ENCODE measurements around the gene WNT3A. TPM values are rescaled to one million over a fixed set of nuclear protein-coding genes. Genes with fewer than 3 reads are reported as not detected.

WNT3A gene
- total RNA-seq, 1 experiment from 2014 or later: not detected

DNA sequence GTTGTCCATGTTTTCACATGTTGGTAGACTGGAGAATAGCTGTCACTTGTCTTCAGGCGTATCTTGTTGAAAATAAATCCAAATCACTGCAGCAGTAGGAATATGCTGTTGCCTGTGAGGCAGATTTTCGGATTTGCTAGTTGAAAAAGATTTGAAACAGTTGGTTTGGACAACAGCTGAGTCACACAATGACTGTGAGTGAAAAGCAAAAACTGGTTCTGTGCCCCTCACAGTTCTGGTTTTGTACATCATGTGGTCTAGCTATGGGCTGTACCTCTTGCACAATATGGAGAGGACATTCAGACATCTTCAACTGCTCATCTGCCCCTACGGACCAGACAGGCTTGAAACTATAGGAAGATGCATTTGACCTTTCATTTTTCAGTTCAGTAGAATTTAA lies 77.5 kb downstream of the WNT3A start:
- peak; percentile 50 for DNase-seq (ENCODE audit: low read depth)

DNA sequence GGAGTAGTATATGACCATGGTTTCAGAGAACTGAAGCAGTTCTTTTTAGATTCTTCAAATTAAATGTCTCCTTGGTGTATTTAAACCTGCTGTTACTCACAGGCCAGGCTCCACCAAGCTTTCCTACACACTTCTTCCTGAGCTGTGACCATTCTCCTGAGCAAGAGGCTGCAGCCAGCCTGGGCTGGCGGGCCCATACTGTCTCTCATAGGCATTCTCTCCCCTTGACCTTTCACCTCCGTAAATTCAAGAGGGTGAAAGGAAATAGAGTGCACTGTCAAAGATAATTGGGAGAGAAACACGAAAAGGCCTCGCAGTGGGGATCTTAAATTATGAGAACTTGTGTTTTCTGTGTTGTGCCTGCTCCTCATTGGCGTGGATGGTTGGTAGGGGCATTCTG lies 78.0 kb downstream of the WNT3A start:
- no peak for DNase-seq (ENCODE audit: low read depth)

DNA sequence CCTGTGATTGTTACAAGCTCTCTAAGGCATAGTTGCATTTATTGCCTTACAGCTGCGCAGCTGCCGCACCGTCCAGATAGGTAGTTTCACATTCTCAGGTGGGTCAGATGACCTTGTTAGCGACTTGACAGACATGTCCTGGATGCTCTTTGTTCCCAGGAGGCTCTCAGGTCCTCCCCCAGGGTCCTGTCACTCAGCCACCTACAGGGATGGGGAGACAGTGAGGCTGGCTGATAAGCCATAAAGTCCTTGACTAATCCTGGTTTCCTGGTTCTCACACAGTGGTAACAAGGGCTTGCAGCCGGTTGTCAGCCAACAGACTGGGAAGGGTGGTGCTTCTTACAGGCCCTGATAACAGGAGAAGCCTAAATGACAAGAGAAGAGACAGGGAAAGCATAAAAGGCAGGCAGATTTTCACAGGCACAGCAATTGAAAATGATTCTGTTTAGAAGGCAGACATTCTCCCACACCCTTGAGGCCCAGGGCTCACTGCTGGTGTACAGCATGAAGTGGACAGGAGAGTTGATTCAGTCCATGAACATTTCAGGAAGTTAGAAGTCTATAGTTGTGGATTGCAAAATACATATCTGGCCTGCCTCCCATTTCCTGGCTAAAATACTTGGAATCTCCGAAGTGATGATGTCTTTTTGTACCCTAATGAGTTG lies 78.6 kb downstream of the WNT3A start:
- peak; percentile 52 for DNase-seq (ENCODE audit: low read depth)

DNA sequence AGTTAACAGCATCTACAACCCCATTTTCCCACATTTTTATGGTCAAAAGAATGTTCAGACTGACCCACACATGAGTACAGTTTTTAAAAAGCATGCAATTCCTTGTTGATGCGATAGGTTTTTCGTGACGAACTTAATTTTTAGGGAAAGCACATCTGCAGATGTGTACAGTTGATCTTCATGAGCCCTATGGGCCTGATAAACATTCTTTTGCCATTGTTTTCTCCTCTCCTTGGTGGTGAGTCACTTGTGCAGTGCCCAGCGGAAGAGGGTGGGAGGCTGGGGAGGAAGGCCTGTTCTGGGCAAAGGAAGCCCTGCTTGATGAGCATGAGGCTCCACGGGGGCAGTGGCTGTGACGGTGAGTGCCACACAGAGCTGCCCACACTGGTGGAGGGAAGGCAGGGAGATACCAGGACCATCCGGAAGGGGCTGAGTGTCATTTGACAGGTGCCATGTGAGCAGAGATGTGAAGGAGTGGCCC lies 81.0 kb downstream of the WNT3A start:
- DNase-seq (ENCODE audit: low read depth): peak; percentile 90

DNA sequence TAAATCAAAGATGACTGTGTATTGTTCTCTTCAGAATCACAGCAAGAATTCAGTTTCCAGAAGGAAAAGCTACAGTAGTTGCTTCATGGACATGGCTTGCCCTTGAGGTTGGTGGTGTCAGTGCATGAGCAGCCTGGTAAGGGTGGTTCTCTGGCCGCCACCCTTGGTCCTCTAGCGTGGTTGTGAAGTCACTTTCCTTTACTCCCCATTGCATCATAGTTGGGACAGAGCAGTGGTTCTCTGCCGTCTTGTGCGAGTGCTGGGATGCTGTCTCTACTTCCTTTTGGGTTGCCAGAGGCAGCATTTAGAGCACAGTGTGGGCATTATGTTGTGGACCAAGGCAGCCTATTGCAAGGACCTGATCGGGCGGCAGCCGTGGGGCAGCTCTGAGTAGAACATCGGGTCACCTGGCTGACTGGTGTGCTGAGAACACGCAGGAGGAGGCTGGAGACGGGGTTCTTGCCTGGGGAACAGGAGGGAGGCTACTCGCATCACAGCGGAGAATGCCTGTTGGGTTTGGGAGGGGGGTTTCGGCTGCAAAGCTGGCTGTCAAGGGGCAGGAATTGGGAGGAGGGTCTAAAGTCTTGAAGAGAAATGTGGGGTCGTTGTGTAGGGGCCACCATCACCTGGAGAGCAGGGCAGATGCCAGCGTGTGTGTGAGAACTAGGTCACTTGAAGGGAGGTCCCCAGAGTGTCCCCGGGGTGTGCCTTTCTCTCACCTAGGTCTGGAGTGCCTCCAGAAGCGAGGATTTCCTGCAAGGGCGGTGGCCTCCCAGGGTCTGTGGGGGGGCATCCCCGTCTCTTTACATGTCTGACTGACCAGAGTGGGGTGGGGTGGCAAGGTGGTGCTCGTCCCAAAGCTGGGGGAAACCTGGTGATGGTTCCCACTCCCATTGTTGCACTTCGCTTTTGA lies 82.0 kb downstream of the WNT3A start:
- DNase-seq (ENCODE audit: low read depth): no peak

DNA sequence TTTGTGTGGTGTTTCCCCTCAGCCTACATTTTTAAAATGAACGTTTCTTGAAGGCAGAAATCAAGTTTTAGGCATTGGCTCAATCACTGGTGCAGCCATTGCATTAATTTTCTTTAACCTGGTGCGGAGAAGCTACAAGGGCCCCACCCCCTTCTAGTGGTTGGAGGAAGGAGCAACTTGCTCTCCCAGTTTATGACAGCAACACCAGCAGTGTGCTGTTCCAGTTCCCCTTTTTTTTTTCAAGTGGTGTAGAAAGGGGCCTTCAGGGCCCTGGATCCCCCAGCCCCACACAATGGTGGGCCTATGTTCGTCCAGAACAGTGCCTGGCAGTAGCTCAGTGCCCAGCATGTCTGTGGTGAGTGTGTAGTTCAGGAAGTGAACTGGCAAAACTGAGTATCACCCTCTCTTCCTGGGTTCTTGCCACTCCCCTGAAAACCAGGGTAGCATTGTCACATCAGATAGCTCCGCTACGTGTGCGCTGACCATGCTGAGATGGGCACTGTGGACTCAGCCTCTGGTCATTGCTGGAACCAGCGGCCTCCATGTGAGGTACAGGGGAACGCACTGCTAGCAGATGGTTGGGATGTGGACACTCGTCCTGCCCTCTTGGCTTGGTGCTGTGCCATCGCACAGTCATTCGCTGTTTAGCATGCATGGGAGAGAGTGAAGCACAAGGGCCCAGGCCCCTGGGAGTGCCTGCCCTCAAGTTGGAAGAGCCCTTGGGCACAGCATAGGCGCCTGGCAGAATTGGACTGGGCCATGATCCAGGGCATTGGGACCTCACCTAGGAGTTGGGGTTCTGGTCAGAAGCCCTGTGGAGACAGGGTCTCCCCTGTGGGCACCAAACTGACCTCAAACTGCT lies 83.0 kb downstream of the WNT3A start:
- no peak for DNase-seq (ENCODE audit: low read depth)

DNA sequence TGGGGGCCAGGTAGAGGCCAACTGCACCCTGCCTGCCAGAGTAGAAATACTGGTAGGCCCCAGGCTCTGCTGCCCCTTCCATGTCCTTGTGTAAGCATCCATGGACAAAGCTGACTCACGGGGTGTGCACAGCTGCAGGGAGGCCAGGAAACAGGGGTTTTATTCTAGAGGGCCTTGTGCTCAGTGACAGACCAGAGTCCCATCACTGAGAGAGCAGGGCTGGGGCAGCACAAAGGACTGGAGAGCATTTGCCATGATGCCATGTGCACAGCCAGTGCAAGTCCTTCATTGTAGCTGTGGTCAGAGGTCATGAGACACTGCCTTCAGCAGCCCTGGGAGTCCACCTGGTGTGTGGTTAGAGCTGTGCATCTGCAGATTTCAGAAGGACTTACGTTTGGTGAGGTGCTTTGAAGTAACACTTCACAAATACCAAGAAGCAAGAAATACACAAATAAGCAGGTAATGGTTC lies 83.8 kb downstream of the WNT3A start:
- DNase-seq (ENCODE audit: low read depth): no peak

DNA sequence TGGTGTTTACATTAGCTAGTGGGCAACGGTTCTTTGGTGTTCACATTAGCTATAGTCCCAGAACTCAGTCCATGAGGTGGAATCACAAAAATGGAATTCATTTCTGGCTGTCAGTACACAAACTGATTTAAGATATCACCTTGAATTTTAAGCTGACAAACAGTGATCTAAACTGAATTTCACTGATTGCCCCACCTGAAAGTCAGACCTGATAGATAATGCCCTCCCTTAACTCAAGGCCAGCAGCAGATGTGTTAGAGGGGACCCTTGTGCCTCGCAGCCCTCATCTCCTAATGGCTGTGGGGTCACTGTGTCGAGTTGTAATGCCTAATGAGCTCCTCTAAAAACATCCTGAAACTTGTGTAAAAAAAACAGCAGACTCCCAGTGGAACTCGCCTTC lies 84.3 kb downstream of the WNT3A start:
- DNase-seq (ENCODE audit: low read depth): no peak

DNA sequence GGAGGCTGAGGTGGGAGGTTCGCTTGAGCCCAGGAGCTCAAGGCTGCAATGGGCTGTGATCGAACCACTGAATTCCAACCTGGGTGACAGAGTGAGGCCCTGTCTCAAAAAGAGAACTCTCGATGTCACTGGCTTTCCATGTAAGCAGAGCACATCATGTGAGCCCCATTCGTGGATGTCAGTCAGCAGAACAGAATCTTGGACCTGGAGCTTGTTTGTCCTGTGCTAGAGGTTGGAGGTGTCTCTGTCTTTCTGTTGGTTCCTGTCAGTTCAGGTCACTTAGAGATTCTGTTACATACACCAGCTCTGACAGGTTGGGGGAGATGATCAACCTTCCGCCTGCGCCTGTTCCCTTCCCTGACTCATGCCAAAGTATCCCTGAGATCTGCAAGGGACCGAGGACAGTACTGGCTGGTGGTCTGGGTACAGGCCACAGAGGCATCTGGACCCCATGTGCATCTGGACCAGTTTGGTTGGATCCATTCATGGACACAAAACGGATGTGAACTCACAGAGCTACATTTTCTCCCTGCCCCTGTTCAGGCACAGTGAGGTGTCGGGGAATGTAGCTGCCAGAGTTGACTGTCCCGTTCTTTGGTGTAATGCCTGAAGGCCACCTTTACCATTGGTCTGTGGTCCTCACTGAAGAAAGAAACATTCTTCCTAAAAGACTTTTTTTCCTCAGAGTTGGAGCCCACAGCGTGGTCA lies 85.7 kb downstream of the WNT3A start:
- DNase-seq (ENCODE audit: low read depth): no peak

DNA sequence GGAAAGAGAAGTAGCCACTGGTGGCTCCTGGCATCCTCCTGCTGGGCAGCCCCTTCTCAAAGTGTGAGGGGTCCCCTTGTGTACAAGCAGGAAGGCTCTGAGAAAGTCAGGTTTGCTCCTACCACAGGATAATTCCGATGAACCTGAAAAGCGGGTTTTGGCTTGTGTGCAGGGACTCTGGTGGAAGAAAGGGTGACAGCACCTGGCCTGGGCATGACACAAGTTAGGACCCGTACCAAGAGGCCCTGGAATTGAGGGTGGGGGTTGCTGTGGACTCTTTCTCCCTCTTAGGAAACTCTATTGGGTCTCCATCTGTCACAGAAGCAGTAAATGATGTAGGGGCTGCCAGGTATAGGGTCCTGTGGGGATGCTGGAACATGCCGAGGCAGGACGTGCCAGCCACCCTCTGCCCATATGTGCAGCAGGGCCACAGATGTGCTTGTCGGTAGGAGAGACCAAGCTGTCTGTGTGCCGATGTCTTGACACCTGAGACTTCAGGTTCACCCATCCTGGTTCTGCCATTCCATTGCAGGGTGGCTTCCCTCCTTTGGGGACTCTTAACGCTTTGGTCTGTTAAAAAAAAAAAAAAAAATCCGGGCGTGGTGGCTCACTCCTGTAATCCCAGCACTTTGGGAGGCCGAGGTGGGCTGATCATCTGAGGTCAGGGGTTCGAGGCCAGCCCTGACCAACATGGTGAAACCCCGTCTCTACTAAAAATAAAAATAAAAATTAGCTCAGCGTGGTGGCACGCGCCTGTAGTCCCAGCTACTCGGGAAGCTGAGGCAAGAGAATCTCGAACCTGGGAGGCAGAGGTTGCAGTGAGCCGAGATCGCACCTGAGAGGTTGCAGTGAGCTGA lies 86.5 kb downstream of the WNT3A start:
- DNase-seq (ENCODE audit: low read depth): no peak

DNA sequence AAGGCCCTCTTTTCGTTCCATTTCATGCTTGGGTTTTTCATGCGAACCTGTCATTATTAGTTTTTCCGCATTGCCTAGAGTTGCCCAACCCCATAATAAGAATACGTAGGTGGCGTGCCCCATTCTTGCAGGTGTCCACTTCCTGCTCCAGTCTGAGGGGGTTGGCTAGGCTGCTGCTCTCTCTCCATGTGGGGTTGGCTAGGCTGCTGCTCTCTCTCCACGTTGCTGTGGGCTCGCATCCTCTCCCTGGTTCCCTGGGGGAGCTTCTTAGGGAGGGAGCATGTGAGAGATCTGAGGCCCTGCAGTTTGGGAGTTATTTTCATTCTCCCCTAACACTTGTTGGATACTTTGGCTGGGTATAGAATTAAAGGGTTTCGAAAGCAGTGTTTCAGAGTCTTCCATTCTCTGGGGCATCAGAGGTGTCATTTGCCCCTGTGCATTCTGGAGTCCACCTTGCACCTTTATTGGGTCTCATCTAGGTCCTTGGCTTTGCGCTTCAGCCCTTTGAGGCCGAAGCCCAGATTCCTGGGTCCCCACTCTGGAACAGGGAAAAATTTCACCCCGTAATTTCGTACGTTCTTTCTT lies 87.7 kb downstream of the WNT3A start:
- no peak for DNase-seq (ENCODE audit: low read depth)

DNA sequence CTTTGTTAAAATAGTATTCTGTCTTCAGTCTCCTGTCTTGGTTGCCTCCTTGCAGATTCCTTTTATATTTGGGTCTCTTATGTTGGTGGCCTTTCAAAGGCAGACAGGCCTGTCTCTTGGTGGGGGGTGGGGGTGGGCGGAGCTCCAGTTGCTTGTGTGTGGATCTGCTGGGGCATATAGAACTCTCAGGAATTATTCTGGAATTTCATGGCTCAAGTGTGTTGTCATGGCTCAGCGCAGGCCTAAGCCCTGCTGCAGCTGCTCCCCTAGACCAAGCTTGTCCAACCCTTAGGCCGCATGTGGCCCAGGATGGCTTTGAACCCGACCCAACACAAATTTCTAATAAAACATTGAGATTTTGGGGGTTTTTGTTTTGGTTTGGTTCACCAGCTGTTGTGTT lies 88.4 kb downstream of the WNT3A start:
- no peak for DNase-seq (ENCODE audit: low read depth)

DNA sequence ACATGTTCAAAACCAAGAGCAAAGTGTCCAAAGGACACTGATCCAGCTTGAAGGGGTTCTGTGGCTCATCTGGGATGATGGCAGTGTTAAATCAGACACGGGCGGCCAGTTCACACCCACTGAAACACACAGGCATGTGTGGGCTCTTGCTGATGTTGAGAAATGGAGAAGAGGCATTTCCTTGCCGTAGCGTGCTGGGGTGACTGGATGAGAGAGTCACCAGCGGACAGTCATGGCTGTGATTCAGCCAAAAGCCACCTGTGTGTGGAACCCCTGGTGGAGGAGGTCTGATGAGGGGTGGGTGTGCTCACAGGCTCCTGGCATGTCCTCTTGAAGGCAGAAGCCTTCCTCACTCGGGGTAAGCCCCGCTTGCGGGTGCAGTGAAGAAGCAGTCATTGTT lies 89.1 kb downstream of the WNT3A start:
- DNase-seq (ENCODE audit: low read depth): no peak

DNA sequence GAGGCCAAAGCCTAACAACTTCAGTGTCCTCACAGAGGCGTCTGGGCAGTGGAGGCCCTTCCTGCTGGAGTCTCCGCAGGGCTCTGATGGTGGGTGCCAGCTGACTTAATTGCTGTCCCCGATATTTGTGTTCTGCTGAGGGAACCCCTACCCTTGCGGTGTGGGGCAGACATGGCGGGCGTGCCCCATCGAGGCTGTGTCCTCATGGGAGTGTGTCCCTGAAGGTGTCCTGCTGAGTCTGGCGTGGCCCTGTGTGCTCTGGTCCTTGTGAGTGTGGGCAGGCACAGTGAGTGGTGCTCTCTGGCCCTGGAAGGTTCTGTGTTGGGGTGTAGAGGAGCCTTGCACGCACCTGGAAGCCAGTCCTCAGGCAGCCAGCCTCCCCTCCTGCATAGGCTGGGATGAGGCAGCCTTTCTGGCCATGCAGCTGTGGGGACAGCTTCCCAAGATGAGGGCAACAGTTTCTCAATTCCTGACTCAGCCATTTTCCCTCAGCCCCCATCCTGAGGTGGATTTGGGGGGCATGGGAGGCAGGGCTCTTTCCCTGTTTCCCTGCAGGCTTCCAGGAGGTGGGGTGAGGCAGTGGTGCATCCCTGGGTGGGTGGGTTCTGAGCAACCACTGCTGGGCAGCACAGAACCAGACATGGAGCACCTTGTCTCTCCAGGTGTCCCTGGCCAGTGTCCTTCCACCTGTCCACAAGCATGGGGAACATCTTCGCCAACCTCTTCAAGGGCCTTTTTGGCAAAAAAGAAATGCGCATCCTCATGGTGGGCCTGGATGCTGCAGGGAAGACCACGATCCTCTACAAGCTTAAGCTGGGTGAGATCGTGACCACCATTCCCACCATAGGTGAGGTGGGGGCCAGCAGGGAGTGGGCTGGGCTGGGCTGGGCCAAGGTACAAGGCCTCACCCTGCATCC lies 89.9 kb downstream of the WNT3A start:
- DNase-seq (ENCODE audit: low read depth): no peak

DNA sequence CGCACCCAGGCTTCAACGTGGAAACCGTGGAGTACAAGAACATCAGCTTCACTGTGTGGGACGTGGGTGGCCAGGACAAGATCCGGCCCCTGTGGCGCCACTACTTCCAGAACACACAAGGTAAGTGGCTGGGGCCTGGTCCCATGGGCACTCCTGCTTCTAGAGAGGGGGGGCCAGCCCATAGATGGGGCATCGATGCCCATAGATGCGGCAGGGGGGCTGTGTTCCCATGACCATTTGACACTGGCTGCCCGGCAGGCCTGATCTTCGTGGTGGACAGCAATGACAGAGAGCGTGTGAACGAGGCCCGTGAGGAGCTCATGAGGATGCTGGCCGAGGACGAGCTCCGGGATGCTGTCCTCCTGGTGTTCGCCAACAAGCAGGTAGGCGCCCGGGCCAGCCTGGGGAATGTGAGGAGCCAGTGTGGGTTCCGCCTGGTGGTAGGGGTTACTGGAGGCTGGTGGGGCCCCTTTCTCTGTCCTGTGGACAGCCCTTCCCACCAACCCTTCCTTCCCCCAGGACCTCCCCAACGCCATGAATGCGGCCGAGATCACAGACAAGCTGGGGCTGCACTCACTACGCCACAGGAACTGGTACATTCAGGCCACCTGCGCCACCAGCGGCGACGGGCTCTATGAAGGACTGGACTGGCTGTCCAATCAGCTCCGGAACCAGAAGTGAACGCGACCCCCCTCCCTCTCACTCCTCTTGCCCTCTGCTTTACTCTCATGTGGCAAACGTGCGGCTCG lies 90.7 kb downstream of the WNT3A start:
- DNase-seq (ENCODE audit: low read depth): no peak

DNA sequence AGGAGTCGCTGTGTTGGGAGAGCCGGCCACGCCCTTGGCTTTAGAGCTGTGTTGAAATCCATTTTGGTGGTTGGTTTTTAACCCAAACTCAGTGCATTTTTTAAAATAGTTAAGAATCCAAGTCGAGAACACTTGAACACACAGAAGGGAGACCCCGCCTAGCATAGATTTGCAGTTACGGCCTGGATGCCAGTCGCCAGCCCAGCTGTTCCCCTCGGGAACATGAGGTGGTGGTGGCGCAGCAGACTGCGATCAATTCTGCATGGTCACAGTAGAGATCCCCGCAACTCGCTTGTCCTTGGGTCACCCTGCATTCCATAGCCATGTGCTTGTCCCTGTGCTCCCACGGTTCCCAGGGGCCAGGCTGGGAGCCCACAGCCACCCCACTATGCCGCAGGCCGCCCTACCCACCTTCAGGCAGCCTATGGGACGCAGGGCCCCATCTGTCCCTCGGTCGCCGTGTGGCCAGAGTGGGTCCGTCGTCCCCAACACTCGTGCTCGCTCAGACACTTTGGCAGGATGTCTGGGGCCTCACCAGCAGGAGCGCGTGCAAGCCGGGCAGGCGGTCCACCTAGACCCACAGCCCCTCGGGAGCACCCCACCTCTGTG lies 91.6 kb downstream of the WNT3A start:
- no peak for DNase-seq (ENCODE audit: low read depth)

DNA sequence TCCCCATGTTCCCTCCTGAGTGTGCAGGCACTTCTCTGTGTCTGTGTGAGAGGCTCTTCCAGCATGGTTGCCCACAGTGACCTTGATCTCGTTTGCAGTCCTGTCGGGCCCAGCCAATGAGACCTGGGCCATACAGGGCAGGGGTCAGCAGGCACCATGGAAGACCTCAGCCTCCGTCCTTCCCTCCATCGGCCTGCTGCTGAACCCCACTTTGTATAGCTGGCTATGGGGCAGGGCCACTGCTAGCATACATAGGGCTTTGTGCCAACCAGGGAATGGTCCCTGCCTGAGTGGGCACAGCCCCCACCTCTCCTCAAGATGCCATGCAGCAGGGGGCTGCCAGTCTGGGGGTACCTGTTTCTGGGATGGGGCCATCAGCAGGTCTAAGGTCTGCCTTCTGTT lies 92.5 kb downstream of the WNT3A start:
- DNase-seq (ENCODE audit: low read depth): no peak
